DMS53 treated with DMSO at 0.1 percent for 48 hours (cell line): ENCODE measurements around the gene RPP30.
"Not testable (repeated sequence)": the region's sequence is repeated elsewhere in the genome, so short reads cannot be mapped to it uniquely, and the experiment has no call there.

ENCODE experiments used
- DNase-seq: peaks from one replicate; lab custom pipeline; 2025; ENCODE audit not compliant: unreplicated experiment; lab: John Stamatoyannopoulos, UW

RPP30 gene

GRCh38 chr10:90939116-90939515 lies 67.3 kb downstream of the RPP30 start:
- no peak for DNase-seq

GRCh38 chr10:90939648-90940047 lies 67.9 kb downstream of the RPP30 start:
- no peak for DNase-seq

GRCh38 chr10:90942980-90943379 lies 71.2 kb downstream of the RPP30 start:
- not testable (repeated sequence) for DNase-seq

- DNase-seq: no peak
These were observed 73.0 kb downstream of the RPP30 start for GRCh38 chr10:90944749-90945148.

GRCh38 chr10:90945491-90946070 lies 73.8 kb downstream of the RPP30 start:
- no peak for DNase-seq

DNA sequence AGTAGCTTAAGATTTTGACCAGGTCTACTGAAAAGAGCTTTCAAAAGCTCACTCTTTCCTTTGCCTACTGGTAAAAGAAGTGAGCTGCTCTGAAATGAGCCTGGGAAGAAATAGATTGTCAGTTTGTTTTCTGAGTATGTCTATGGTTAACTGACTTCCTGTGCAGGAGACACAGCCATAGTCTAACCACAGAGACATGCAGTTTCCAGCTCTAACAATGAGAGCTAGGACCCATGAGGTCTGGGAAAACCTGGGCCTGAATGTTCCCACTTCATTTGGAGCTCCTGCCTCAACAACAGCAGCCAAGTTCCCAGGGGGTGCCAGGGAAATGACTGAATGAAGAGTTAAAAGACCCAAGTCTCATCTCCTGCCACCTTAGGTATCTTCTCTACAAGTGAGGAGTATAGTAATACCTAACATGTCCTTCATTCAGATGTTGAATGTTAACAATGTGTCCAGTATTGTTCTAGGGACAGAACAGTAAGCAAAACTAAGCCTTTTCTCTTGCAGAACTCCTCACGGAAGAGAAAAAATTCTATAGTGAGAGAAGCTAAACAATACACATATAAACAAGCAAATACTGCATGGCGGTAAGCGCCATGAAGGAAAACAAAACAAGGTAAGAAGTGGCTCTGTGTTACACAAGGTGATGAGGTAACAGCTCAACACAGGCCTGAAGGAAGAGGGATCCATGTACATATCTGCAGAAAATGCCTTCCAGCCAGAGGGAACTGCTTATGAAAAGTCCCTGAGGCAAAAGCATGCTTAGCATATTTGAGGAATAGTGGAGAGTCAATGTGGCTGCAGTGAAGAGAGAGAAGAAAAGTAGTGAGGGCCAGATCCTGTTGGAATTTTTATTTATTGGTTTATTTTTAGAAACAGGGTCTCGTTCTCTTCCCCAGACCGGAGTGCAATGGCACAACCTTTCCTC lies 75.5 kb downstream of the RPP30 start:
- DNase-seq: no peak
